Measurements from ENCODE around the gene DNAAF9.

DNAAF9 gene

DNA sequence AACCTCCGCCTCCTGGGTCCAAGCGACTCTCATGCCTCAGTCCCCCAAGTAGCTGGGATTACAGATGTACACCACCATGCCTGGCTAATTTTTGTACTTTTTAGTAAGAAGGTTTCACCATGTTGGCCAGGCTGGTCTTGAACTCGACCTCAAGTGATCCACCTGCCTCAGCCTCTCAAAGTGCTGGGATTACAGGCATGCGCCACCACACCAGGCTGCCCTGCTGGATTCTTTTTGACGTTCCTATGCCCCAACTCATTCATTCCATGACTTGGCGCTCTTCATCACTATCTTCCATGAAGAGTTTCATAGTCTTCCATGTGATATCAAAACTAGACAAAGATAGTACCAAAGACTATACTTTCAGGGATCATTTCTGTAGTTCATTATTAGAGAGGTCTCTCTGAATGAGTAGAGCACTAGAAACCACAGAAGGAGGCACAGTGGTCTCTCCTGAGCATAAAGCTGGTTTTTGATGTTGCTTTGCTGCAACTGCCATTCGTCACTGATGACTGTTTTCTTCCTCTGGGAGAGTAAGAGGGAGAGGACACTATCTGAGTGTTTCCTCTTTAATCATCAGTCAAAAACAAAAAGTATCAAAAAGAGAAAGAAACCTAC is 23.5 kb downstream of the DNAAF9 start:
- TF ChIP-seq CTCF (IDR thresholded peaks at IDR 0.05; ENCODE audit: extremely low read depth, missing control alignments), result no peak
- DNase-seq (ENCODE audit: low spot score), result no peak

DNA sequence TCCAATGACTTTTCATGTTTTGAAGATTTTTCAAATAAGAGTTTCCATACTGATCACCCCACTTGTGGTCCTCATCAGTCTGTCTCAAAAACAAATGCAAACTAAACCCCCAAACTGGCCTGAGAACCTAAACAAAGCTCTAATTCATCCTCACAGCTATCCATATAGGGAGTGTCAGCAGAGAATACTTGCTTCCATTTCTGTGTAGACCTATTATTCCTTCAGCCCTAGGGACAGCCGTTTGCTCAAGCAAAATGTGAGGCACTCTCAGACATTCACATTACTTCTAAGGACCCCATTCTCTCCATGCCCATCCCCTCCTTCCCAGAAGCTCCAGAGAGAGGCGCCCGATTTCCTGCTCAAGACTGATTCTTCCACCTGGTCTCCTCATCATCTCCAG is 24.6 kb downstream of the DNAAF9 start:
- DNase-seq (ENCODE audit: low spot score), result no peak
- TF ChIP-seq CTCF (IDR thresholded peaks at IDR 0.05; ENCODE audit: extremely low read depth, missing control alignments), result no peak

DNA sequence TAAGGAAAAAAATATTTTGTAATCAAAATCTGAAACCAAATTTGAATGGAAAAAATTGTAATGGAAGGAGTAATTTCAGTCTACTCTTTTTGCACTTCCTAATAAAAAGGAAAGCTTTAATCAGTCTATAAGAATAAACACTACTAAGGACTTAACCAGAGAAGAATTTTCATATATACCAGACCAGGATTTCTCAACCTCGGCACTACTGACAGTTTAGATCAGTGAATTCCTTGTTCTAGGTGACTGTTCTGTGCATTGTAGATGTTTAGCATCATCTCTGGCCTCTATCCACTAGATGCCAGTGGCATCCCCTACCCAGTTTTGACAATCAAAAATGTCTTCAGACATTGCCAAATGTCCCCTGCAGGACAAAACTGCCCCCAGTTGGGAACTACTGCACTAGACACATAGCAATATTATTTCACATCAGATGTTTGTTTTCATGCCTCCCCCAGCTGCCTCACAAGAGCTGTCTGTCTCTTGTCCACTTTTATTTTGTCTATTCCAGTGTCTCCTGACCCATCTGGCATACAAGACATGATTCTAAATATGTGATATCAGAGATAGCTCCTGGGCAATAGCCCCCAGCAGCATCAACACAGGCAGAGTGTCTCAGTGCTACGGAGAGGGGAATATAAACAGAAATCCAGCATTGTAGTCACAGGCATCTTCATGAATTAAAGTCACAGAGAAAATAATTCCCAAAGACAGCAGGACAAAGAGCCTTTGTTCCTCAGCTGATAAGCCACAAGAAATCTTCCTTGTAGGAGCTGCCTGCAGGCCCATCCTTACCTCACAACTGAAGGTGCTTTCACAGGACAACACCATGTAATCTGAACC is 27.0 kb downstream of the DNAAF9 start:
- TF ChIP-seq CTCF (IDR thresholded peaks at IDR 0.05; ENCODE audit: extremely low read depth, missing control alignments), result no peak
- no peak for DNase-seq (ENCODE audit: low spot score)

DNA sequence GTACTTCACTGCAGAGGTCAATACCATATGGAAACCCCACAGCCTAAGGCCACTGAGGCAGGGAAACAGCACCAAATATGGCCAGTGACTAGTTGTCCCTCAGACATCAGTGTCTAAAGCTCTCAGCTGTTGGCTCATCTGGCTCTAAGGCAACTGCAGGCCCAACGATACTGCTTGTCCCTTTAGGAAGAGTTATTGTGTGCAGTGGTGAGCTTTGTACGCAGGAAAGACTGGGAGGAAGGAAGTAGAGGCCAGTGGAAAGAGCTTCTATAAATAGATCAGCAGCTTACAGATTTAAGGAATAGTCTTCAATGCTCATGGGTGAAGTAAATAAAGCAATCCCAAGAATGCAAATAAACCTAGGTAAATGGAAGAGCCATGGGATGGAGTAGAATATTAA is 29.3 kb downstream of the DNAAF9 start:
- TF ChIP-seq CTCF (IDR thresholded peaks at IDR 0.05; ENCODE audit: extremely low read depth, missing control alignments), result no peak
- no peak for DNase-seq (ENCODE audit: low spot score)

DNA sequence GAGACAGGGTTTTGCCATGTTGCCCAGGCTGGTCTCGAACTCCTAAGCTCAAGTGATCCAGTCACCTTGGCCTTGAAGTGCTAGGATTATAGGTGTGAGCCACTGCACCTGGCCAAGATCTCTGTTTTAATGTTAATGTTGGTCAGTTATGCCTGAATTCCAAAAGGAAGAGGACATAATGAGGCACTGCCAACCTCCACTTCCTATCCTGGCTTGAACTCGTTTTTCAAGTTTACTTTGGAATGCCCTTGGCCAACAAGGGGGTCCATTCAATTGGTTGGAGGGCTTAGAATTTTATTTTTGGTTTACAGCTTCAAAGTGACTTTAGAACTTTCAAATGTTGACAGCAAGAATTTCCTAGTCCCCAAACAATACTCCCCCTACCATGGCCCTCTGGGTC is 29.8 kb downstream of the DNAAF9 start:
- TF ChIP-seq CTCF (IDR thresholded peaks at IDR 0.05; ENCODE audit: extremely low read depth, missing control alignments), result no peak
- DNase-seq (ENCODE audit: low spot score), result no peak

DNA sequence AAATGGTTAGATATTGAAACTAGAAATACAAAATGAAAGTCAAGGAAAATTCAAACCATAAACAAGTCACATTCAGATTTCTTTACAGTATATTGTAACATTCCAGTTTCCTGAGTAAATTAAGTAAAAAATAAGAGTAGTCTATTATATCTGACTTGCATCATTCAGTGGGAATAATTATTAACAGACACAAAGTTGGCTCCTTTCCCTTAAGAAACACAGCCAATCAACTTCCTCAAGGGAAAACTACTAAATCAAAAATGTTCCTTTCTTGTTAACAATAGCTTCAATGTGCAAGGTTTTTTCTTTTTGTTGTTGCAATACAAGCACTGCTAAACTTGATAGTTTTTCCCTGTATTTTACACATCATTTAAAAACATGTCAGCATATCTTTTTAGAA is 33.2 kb downstream of the DNAAF9 start:
- DNase-seq (ENCODE audit: low spot score), result no peak
- no peak for TF ChIP-seq CTCF (IDR thresholded peaks at IDR 0.05; ENCODE audit: extremely low read depth, missing control alignments)

DNA sequence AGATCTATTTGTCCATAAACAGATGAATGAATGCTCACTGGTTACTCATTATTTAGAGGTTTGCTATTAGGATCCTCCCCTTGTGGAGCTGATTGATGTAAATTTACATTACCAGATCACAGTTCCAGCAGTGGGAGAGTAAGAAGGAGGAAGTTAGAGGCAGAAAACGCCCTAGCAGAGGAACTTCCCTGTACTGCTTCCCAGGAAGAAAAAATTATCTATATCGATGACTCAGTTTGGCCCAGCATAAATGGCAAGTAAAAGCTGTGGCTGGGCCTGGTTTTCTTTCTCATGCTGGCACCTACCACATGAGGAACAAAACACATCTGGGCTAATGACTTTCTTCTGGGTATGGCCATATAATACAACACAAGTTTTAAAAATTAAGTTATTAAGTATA is 35.7 kb downstream of the DNAAF9 start:
- DNase-seq (ENCODE audit: low spot score), result no peak
- no peak for TF ChIP-seq CTCF (IDR thresholded peaks at IDR 0.05; ENCODE audit: extremely low read depth, missing control alignments)

Measured in GM20000 (cell line).